Fibroblast of peridontal ligament (primary cell): ENCODE data around the gene PKD1.

Experiments used
- DNase-seq: peaks from one replicate; pipeline ENCODE4 v3.0.0-alpha.2; 2010; ENCODE audit errors: extremely low read depth

PKD1 gene

DNA sequence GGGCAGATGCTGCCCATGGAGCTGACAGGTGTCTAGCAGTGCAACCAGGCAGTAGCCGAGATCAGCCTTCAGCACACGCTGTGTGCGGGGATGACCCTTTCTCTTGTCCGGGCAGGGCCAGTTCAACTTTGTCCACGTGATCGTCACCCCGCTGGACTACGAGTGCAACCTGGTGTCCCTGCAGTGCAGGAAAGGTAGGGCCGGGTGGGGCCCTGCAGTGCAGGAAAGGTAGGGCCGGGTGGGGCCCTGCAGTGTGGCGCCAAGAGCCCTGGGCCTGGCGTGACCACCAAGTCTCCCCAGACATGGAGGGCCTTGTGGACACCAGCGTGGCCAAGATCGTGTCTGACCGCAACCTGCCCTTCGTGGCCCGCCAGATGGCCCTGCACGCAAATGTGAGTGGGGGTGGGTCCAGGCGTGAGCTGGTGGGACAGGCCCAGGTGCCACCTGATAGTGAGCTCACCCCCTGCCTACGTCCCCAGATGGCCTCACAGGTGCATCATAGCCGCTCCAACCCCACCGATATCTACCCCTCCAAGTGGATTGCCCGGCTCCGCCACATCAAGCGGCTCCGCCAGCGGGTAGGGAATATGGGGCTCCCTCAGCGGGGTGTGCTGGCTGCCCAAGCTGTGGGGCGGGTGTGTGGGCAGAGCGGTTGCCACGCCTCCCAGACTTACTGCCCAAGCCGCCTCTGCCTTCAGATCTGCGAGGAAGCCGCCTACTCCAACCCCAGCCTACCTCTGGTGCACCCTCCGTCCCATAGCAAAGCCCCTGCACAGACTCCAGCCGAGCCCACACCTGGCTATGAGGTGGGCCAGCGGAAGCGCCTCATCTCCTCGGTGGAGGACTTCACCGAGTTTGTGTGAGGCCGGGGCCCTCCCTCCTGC, 47.7 kb downstream of the PKD1 start:
- no peak for DNase-seq

DNA sequence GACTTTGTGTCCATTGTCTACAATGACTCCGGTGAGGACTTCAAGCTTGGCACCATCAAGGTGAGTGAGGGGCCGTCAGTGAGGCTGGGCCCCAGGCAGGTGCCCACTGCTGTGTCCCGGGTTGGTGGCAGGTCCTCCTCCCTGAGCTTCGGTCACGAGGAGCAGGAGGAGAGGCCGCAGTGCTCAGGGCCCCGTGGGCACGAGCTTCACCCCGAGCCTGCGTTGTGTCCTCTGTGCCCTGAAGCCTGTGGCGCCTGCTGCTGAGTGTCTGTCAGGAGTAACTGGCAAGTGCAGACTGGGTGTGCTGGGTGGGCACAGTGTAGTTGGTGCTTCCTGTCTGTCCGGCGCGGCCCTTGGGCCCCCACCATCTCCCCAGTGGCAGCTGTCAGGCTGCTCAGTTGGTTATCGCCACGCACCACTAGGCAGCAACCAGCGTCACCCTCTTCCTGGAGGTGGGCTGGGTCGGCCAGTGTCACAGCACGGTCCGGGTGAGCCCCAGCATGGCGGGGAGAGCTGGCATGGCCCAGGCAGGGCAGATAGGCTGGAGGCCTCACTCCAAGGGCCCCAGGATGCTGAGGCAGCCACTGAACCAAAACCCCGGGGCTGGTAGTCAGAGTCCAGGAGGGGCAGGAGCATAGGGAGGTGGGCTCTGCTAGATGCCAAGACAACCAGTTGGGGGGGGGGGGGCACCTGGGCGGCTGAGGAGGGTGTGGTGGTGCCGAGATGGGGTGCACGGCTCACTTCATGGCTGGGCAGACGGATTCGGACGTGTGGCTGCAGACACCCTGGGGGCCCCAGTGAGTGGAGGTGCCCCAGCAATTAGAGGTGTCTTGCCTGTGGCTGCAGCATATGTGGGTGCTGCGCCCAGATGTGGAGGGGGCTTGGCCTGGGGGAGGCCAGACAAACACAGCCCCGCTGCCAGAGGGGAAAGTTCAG, 48.6 kb downstream of the PKD1 start:
- DNase-seq: no peak

DNA sequence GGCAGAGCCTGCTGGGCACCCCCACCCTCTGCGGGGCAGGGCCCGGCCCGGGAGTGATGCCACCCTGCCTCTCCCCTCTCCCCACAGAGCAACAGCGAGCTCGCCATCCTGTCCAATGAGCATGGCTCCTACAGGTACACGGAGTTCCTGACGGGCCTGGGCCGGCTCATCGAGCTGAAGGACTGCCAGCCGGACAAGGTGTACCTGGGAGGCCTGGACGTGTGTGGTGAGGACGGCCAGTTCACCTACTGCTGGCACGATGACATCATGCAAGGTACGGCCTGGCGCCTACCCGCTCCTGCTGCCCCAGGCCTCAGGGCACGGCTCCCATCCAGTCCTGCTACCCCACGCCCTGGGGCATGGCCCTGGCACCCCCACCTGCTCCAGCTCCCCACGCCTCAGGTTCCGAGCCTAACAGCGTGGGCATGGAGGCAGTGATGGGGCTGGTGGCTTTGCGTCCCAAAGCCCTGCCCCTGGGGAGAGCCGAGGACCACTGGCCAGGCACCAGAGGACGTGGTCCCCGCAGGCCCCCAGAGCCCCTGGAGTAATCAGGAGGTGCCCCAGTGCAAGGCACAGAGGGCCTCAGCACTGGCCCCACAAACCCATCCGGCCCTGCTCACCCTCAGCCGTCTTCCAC, 49.5 kb downstream of the PKD1 start:
- no peak for DNase-seq

DNA sequence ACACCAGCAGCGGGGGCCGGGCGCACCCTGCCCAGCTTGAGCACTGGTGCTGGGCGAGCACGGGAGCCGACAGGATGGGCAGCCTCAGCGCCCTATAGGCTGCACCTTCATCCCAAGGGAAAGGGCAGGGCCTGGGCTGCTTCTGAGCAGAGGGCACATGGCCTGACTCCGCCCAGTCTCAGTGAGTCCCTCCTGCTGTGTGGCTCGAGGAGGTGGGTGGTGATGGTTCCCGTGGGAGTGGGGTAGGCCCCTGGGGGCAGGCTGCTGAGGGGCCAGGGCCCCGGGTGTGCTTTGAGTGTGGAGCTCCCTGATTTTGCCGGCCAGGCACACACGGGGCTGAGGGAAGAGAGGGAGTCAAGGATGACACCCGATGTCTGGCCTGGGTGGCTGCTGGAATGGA, 50.0 kb downstream of the PKD1 start:
- DNase-seq: no peak

DNA sequence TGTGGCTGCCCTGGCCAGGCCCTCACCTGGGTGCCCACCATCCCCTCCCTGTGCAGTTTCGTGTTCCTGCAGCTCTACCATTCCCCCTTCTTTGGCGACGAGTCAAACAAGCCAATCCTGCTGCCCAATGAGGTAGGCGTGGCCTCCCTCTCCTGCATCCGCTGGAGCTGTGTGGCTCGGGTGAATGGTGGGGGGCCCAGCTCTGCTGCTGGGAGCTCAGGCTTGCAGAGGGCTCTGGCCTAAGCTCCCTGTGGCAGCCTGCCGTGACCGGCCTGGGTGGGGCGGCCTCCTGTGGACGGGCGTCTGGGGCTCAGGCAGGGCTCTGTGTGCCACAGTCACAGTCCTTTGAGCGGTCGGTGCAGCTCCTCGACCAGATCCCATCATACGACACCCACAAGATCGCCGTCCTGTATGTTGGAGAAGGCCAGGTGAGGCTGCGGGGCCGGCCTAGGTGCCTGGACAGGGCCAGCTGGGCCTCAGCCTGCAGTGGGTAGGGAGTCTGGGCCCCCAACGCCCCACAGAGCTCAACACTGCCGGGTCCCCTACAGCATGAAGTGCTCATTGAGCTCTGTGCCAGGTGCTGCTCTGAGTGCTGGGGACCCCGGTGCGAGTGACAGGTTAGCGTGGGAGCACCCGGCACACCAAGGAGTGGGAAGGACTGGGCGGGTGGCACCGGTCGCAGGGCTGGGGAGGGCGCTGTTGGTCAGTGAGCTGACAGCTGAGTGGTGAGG, 50.6 kb downstream of the PKD1 start:
- no peak for DNase-seq

DNA sequence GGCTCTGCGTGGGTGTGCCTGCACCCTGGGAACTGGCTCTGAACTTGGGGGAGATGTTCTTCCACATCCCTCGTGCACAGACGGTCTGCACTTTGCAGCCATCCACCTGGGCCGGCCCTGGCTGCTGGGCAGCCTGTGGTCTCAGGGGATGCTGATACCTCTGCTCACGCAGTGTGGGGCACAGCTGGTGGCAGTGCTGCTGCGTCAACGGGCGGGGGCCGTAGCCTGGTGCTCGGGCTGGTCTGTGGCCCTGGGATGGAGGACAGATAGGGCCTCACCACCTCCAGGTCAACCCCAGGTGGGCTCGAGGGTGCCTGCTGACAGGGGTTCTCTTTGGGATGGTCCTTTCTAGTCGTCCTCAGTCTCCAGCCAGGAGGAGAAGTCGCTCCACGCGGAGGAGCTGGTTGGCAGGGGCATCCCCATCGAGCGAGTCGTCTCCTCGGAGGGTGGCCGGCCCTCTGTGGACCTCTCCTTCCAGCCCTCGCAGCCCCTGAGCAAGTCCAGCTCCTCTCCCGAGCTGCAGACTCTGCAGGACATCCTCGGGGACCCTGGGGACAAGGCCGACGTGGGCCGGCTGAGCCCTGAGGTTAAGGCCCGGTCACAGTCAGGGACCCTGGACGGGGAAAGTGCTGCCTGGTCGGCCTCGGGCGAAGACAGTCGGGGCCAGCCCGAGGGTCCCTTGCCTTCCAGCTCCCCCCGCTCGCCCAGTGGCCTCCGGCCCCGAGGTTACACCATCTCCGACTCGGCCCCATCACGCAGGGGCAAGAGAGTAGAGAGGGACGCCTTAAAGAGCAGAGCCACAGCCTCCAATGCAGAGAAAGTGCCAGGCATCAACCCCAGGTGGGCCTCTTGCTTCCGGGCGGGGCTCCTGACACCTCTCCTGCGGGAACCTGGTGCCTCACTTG, 51.6 kb downstream of the PKD1 start:
- DNase-seq: no peak

DNA sequence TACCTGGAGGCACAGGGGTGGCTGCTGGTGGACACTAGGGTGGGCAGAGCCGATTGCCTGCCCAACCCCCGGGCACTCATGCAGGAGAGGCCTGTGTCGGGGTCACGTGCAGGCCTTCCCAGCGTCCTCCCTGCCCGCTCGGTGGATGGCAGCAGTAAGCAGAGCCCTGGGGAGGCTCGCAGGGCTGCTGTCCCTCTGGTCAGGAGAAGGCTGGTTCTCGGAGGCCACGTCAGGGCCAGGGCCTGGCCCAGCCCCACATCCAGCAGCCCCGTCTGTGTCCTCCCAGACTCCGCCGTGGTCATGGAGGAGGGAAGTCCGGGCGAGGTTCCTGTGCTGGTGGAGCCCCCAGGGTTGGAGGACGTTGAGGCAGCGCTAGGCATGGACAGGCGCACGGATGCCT, 52.3 kb downstream of the PKD1 start:
- DNase-seq: no peak

DNA sequence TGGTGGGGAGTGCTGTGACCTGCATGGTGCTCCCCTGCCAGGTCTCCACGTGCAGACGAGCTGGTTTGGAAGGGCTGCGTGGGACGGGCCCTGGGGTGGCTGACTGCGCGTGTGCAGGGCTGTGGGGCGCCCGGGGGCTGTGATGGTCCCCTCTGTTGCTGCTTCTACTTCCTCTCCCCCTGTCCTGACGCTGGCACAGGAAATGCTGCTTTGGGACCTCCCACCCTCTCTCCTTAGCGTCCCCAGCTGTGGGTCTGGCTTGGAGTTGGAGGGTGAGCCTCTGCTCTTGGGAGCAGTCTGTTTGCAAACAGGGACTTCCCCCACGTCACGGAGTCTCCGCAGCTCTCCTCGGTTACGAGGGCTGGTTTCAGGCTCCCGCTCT, 52.7 kb downstream of the PKD1 start:
- no peak for DNase-seq

DNA sequence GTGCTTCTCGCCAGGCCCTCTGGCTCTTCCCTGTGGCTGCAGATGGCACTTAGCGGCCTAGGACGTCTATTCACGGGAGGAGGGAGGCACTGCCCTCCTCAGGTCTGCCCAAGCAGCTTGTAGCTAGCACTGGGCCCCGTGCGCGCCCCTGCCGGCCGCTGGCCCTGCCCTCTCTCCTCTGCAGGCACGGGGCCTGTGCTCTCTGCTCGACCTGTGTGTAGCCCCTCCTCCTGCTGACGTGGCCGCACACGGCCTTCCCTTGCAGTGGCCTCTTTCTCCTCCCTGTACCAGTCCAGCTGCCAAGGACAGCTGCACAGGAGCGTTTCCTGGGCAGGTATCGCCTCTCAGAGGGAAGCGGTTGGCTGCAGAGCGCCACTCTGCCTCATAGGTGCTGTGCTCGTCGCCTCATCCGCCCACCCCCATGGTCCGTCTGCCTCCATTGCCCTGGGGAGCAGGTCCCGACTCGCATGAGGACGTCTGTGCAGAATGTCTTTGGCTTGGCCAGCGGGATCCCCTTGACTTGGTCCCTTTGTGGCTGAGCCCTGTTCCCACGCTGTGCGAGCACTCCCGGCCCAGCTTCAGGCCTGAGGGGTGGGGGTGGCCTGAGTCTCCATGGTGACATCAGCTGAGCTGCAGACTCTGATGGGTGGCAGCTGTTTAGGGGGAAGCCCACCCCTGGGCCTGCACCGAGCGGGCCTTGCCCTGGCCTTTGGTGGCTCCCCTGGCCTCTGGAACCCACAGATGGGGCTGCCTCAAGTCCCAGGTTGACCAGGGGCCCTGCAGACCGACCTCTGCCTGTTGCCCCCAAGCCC, 53.3 kb downstream of the PKD1 start:
- no peak for DNase-seq

DNA sequence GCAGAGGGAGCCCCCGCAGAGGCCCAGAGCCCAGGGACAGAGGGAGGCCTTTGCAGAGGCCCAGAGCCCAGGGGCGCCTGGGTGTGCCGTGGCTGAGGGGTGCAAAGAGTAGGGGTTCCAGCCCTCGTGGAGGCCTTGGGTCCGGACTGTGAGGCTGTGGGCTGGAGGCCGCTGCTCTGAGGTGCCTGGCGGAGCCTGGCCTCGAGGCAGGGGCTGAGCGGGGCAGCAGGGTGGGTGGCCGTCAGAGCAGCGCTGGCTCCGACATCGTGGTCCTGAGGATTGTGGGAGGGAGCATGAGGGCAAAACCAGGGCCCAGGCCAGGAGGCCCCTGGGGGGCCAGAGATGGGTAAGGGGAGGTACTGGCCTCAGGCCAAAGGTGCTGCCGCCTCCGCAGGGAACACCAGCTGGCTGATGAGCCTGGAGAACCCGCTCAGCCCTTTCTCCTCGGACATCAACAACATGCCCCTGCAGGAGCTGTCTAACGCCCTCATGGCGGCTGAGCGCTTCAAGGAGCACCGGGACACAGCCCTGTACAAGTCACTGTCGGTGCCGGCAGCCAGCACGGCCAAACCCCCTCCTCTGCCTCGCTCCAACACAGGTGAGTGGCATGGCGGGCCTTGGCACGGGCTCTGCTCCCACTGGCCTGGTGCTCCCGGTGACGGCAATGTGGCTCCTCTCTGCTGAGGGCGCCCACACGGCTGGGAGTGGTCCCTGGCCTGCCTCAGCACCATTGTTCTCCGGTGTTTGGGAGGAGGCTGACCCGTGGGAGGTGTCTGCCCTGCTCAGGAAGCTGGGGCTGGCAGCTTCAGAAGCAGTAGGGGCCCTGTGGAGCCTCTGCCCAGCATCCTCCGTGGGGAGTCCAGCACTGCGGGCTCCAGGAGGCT, 54.3 kb downstream of the PKD1 start:
- no peak for DNase-seq

DNA sequence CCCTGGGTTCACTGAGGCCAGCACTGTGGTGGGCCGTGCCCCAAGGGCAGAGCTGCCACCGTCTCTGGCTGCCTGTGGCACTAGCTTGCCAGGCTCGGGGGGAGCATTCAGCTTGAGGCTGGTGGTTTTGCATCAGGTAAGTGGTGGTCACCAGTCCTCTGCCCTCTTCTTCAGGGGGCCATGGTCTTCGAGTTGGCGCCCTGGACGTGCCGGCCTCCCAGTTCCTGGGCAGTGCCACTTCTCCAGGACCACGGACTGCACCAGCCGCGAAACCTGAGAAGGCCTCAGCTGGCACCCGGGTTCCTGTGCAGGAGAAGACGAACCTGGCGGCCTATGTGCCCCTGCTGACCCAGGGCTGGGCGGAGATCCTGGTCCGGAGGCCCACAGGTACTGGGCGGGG, 55.7 kb downstream of the PKD1 start:
- no peak for DNase-seq

DNA sequence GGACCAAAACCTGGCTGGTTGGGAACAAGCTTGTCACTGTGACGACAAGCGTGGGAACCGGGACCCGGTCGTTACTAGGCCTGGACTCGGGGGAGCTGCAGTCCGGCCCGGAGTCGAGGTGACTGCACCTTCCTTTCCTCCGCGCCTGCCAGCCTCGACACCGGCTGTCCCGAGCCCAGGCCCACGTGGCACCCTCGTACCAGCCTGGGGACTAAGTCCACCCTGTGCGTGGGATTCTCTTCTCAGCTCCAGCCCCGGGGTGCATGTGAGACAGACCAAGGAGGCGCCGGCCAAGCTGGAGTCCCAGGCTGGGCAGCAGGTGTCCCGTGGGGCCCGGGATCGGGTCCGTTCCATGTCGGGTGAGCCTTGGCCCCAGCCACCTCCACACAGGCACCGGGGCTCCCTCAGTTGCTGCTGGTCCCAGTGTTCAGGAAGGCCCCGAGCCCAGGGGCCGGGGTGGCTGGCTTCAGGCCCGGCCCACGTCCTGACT, 56.3 kb downstream of the PKD1 start:
- DNase-seq: no peak

DNA sequence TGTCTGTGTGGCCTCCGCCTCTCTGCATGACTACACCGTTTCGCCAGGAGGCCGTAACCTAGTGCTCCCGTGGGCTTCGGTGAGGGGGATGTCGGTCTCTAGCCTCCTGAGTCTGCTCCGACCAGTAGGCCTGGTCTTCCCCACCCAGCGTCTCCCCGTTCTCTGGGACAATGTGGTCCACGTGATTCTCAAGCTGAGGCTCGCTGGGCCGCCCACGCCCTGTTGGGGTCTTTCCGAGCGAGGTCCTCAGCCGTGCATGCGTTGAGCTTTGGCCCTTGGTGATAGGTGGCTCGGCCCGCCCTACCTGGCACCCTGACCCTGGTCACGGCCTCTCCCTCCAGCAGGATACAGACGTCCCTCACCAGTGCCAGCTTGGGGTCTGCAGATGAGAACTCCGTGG, 57.0 kb downstream of the PKD1 start:
- DNase-seq: no peak

DNA sequence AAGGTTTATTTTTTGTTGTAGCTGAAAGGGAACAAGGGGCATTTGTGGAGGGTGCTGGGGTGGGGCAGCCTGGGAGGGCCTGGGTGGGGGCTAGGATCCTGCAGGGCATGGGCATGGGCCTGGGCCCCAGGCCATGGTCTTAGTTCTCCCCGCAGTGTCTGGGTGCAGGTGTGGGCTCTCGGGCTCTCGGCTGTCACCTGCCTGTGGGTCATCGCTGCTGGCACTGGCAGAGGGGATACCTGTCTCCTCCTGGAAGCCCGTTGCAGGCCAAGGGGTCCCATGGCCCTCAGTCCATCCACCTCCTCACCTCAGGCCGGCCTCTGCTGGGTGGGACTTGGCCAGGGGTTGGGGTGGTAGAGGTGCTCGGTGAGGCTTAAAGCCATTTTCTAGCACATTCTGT, 57.6 kb downstream of the PKD1 start:
- no peak for DNase-seq

DNA sequence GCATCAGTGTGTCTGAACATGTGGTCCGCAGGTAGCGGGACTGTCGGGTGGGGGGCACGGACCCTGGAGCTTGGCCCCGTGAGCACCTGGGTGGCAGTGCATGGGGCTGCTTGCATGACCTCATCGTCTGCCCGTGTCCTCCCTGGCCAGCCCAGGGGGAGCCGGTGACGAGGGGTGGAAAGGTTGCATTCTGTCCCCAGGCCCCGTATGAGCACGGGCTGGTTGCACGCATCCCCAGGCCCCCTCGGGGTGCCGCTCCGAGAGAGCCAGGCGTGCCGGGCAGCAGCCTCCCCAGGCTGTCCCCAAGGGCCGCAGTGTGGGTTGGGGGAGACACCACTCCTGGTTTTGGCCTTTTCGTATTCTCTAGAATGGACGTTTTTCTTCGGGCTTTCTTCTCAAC, 58.0 kb downstream of the PKD1 start:
- DNase-seq: no peak

DNA sequence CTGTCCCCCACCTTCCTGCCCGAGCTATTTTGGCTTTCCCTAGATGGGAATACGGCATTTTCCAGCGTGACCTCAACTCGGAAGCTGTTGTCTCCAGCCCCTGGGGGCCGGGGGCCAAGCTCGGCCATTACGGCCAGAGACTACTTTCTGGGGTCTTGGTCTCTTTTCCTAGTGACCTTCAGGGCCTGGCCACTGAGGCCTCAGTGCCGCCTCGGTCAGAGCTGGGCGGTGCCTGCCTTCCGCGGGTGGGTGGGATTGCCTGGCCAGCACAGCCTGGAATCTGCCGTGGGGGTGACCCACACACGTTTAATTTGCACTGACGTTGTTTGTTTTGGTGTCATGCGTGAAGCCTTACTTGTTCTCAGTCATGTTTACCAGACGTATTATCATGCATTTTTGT, 58.7 kb downstream of the PKD1 start:
- no peak for DNase-seq

DNA sequence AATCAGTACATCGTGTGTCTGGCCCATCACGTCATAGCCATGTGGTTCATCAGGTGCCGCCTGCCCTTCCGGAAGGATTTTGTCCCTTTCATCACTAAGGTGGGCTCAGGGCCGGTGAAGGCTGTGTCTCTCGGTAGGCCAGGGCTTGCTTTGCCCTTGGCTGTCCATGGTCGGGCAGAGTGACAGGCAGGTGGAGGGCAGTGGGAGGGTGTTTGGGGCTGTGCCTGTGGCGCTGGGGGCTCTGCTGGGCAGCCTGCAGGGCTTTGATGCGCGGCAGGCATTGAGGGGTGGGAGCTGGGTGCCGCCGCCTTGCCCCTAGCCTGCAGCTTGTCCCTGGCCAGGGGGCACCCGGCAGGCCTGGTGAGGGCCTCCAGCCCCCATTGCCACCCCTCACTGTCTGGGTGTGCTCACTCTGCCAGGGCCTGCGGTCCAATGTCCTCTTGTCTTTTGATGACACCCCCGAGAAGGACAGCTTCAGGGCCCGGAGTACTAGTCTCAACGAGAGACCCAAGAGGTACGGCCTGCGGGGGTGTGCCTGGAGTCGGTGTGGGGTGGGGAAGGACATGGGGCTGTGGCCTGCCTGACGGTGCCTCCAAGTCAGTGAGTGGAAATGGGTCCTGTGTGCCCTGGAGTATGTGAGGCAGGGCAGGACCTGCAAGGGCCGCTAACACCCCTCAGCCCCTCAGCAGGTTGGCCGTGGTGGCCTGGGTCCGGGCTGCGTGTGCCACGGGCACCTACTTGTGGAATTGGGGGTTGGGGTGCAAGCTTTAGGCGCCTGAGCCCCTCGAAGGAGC, 59.4 kb downstream of the PKD1 start:
- DNase-seq: no peak

DNA sequence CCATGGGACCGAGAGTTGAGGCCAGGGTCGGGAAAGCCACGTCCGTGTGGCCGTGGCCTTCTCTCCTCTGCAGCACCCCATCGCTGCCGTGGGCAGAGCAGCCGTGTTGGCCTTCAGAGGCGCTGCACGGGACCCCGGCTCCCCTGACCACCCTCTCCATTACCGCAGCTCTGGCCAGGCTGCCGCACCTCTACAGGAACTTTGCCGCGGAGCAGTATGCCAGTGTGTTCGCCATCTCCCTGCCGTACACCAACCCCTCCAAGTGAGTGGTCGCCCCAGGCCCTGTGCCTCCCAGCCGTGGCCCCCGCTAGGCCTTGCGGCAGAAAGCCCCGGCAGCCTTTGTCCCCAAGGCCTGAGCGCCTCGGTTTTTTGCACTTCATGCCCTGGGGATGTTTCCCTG, 60.1 kb downstream of the PKD1 start:
- DNase-seq: no peak
